Right atrium auricular region (tissue), 2 donors: ENCODE results near the gene EPHA5. TPM values are rescaled to one million over a fixed set of nuclear protein-coding genes. Genes with fewer than 3 reads are reported as not detected.

ENCODE experiments used
- DNase-seq: peaks from one replicate; pipeline ENCODE4 v3.0.0-alpha.2; 2019; ENCODE audit warnings: low spot score
- H3K27ac ChIP-seq, 2 donors: fragments of 200-600 bp; sonication (generic); 1 replicate in 1 of 2; 2 replicates in 1 of 2; pipeline ENCODE4 v1.5.1; 2016 to 2019
- H3K27me3 ChIP-seq, 2 donors: fragments of 200-600 bp; sonication (generic); one replicate each; pipeline versions ENCODE4 v1.5.1 to v1.6.0; 2017 to 2019
- H3K36me3 ChIP-seq: fragments of 200-600 bp; sonication (generic); one replicate; pipeline ENCODE4 v1.5.1; 2016
- H3K4me1 ChIP-seq, 2 donors: fragments of 200-600 bp; sonication (generic); one replicate each; pipeline versions ENCODE4 v1.5.1 to v1.6.0; 2017 to 2019
- H3K4me3 ChIP-seq, 2 donors: fragments of 200-600 bp; sonication (generic); 1 replicate in 1 of 2; 2 replicates in 1 of 2; pipeline ENCODE4 v1.5.1; 2017 to 2019; ENCODE audit warnings: mild to moderate bottlenecking in 1 of 2, moderate library complexity in 1 of 2
- H3K9me3 ChIP-seq, 2 donors: fragments of 200-600 bp; sonication (generic); one replicate each; pipeline ENCODE4 v1.5.1; 2019
- CTCF ChIP-seq, 2 donors: fragments of 200-600 bp; sonication (generic); IDR thresholded peaks; one replicate each; pipeline ENCODE4 v1.5.1; 2019; ENCODE audit warnings: antibody characterized with exemption in 2 of 2
- total RNA-seq, 2 donors: library from RNA; depleted of rRNA; stranded (reverse); fragments of >200 nt; gene quantifications; one replicate each; pipeline ENCODE4 v1.1.0, GENCODE V29; 2016

EPHA5 gene
- total RNA-seq, 2 donors from 2014 or later = 0.24 to 9.8 TPM

GRCh38 chr4:65401083-65401482, 269.2 kb downstream of the EPHA5 start:
- peak in 1 of 2 donors; percentile 35 for TF ChIP-seq CTCF (IDR thresholded peaks at IDR 0.05)
- no peak for DNase-seq
- Histone ChIP-seq H3K4me3 (no peak overlapping the region), H3K27me3 (no peaks in the 10 kb centered on the region), H3K9me3 (no peaks in the 10 kb centered on the region), H3K27ac (no peak overlapping the region), H3K36me3 (no peaks in the 10 kb centered on the region), H3K4me1 (no peaks in the 10 kb centered on the region)

- H3K4me3 ChIP-seq = no peak overlapping the region
- H3K36me3 ChIP-seq = no peaks in the 10 kb centered on the region
These were observed 271.2 kb downstream of the EPHA5 start for GRCh38 chr4:65399084-65399483.

GRCh38 chr4:65393078-65393477, 277.2 kb downstream of the EPHA5 start:
- TF ChIP-seq CTCF (IDR thresholded peaks at IDR 0.05) = no peak
- Histone ChIP-seq H3K27me3 (no peaks in the 10 kb centered on the region), H3K36me3 (no peaks in the 10 kb centered on the region), H3K27ac (no peak overlapping the region), H3K4me3 (no peak overlapping the region), H3K4me1 (no peaks in the 10 kb centered on the region), H3K9me3 (no peaks in the 10 kb centered on the region)
- no peak for DNase-seq

More at GRCh38 chr4:65399084-65399483, 271.2 kb downstream of the EPHA5 start:
- Histone ChIP-seq H3K27me3 (no peaks in the 10 kb centered on the region), H3K9me3 (no peaks in the 10 kb centered on the region), H3K4me1 (no peaks in the 10 kb centered on the region), H3K27ac (no peak overlapping the region)
- DNase-seq = no peak
- no peak for TF ChIP-seq CTCF (IDR thresholded peaks at IDR 0.05)

- H3K36me3 ChIP-seq = no peaks in the 10 kb centered on the region
- no peaks in the 10 kb centered on the region for H3K27me3 ChIP-seq
- TF ChIP-seq CTCF (IDR thresholded peaks at IDR 0.05) = no peak
- no peaks in the 10 kb centered on the region for H3K4me1 ChIP-seq
- no peak for DNase-seq
- H3K9me3 ChIP-seq = no peaks in the 10 kb centered on the region
- no peak overlapping the region for H3K27ac ChIP-seq
- H3K4me3 ChIP-seq = no peak overlapping the region
These were observed 277.8 kb downstream of the EPHA5 start for GRCh38 chr4:65392488-65392887.

GRCh38 chr4:65391814-65392213, 278.5 kb downstream of the EPHA5 start:
- Histone ChIP-seq H3K27me3 (no peaks in the 10 kb centered on the region), H3K27ac (no peak overlapping the region), H3K36me3 (no peaks in the 10 kb centered on the region), H3K4me1 (no peaks in the 10 kb centered on the region), H3K4me3 (no peak overlapping the region), H3K9me3 (no peaks in the 10 kb centered on the region)
- no peak for TF ChIP-seq CTCF (IDR thresholded peaks at IDR 0.05)
- no peak for DNase-seq

GRCh38 chr4:65391382-65391781, 278.9 kb downstream of the EPHA5 start:
- Histone ChIP-seq H3K27me3 (no peaks in the 10 kb centered on the region), H3K4me1 (no peaks in the 10 kb centered on the region)
- no peak for TF ChIP-seq CTCF (IDR thresholded peaks at IDR 0.05)

More at GRCh38 chr4:65391382-65391781, 278.9 kb downstream of the EPHA5 start:
- no peak for DNase-seq
- no peaks in the 10 kb centered on the region for H3K9me3 ChIP-seq
- H3K36me3 ChIP-seq = no peaks in the 10 kb centered on the region
- no peak overlapping the region for H3K27ac ChIP-seq
- H3K4me3 ChIP-seq = no peak overlapping the region
